Panc1 (cell line): ENCODE results near the gene CCDC183. TPM values are rescaled to one million over a fixed set of nuclear protein-coding genes. Genes with fewer than 3 reads are reported as not detected.

Experiments
- ATAC-seq: fragments of 200-7000 bp; cut with Tn5 transposase; 2 replicates; pipeline ENCODE4 v1.9.1; 2020; ENCODE audit warnings: mild to moderate bottlenecking, moderate library complexity
- BruUV-seq: library from RNA; stranded (reverse); fragments of 400-500 nt; replicated peaks from 2 replicates; lab custom pipeline; 2021; lab: Mats Ljungman, UMichigan
- CTCF ChIA-PET: fragments of 300-600 bp; sonication (Branson Sonifier 250); formaldehyde crosslinking; loops from one replicate; lab custom pipeline; 2022; ENCODE audit warnings: antibody characterized with exemption; lab: Charles Lee
- POLR2A ChIA-PET: fragments of 300-600 bp; sonication (Branson Sonifier 250); formaldehyde crosslinking; loops from one replicate; lab custom pipeline; 2022; ENCODE audit warnings: antibody characterized with exemption; lab: Charles Lee
- DNase-seq: peaks from one replicate; pipeline ENCODE4 v3.0.0-alpha.2; 2010; ENCODE audit warnings: low read depth, low spot score
- H3K27ac ChIP-seq: 2 replicates; pipeline ENCODE4 v1.5.1; 2011; ENCODE audit warnings: mild to moderate bottlenecking, low read length, inconsistent platforms
- H3K27me3 ChIP-seq: fragments of 200-500 bp; sonication (Bioruptor generic); 2 replicates; pipeline ENCODE4 v1.6.0; 2014; ENCODE audit warnings: low read length, inconsistent platforms; ENCODE audit not compliant: control insufficient read depth, insufficient read depth
- H3K36me3 ChIP-seq: fragments of 200-500 bp; sonication (Bioruptor generic); 2 replicates; pipeline ENCODE4 v1.5.1; 2014; ENCODE audit warnings: inconsistent platforms, mild to moderate bottlenecking, low read length, moderate library complexity; ENCODE audit not compliant: control insufficient read depth, insufficient read depth
- H3K4me1 ChIP-seq: 2 replicates; pipeline ENCODE4 v1.5.1; 2011; ENCODE audit warnings: inconsistent platforms, mild to moderate bottlenecking, low read length, moderate library complexity; ENCODE audit not compliant: control insufficient read depth, insufficient read depth
- H3K4me3 ChIP-seq, 2 experiments: 2 replicates each; pipeline ENCODE4 v1.5.1; 2011 to 2012; ENCODE audit warnings: low read depth in 2 of 2, low read length in 2 of 2, mild to moderate bottlenecking in 2 of 2, inconsistent platforms in 1 of 2, moderate library complexity in 1 of 2
- H3K9me3 ChIP-seq: fragments of 200-500 bp; sonication (Bioruptor generic); 2 replicates; pipeline ENCODE4 v1.5.1; 2014; ENCODE audit warnings: low read depth, mild to moderate bottlenecking, inconsistent platforms, low read length, moderate library complexity; ENCODE audit not compliant: control insufficient read depth, insufficient read depth
- POLR2AphosphoS5 ChIP-seq: IDR thresholded peaks from 2 replicates; pipeline ENCODE4 v1.6.1; 2012; ENCODE audit warnings: mild to moderate bottlenecking, low read depth, low read length, moderate library complexity
- SIN3A ChIP-seq: IDR thresholded peaks from 2 replicates; pipeline ENCODE4 v1.6.1; 2012; ENCODE audit warnings: low read depth, mild to moderate bottlenecking, low read length, moderate library complexity, borderline replicate concordance; ENCODE audit not compliant: insufficient read depth
- TCF7L2 ChIP-seq: IDR thresholded peaks from 2 replicates; pipeline ENCODE4 v1.6.1; 2011; ENCODE audit warnings: mild to moderate bottlenecking, low read depth, low read length, inconsistent platforms
- in situ Hi-C: cut with HindIII; loops from 2 replicates; pipeline ENCODE4 v1.10.0; 2016; ENCODE audit warnings: low sequenced_read_pairs, low pct_unique_long_range_greater_than_20kb
- intact Hi-C: fragments of 100-400 bp; cut with micrococcal nuclease; formaldehyde crosslinking; loops from one replicate; pipeline ENCODE4 v1.10.0; 2022; ENCODE audit not compliant: unreplicated experiment
- total RNA-seq: library from RNA; stranded (reverse); gene quantifications from one replicate; pipeline ENCODE4 v1.2.1, GENCODE V29; 2021; ENCODE audit not compliant: unreplicated experiment
- TF ChIP-seq, protein P1 (sequence below): fragments of 450-650 bp; IDR thresholded peaks from 2 replicates; pipeline ENCODE4 v1.5.1; 2017; ENCODE audit warnings: mild to moderate bottlenecking
- TF ChIP-seq, protein P2 (sequence below), 2 experiments: IDR thresholded peaks; 2 replicates each; pipeline ENCODE4 v1.6.1; 2011 to 2012; ENCODE audit warnings: low read depth in 2 of 2, control low read depth in 1 of 2, low read length in 1 of 2, mild to moderate bottlenecking in 1 of 2, moderate library complexity in 1 of 2; ENCODE audit not compliant: insufficient read depth in 1 of 2

Gene CCDC183
- total RNA-seq, 1 experiment from 2014 or later = 0.62 TPM

DNA sequence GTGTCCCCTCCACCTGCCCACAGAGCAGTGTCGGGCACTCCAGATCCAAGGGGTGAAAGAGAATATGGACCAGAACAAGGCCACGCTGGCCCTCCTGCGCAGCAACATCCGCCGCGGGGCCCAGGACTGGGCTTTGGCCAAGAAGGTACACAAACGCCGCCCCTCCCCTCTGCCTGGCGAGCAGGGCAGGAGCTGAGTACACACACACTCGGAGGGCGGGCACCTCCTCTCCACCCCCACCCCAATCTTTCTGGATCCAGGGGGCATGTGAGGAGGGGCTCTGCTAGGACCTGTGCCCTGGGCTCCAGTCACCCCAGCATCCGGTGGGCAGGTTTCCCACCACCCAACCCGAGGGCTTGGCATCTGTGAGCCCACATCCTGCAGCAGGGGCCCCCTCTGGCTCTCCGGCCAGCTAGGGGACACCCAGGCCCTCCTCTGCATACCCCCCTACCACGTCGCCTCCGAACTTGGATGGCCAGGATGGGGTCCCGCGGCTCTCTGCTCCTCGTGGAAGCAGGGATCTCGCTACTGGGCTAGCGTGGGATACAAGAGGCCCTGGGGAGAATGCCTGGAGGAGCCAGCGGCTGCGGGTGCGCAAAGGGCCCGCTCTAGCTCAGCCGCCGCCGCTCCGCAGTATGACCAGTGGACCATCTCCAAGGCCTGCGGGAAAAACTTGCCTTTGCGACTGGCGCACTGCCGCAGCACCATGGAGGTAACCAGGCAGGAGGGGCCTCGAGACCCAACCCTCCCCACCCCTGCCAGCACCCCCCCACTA, 3.1 kb downstream of the CCDC183 start:
- TF ChIP-seq, protein P1, sequence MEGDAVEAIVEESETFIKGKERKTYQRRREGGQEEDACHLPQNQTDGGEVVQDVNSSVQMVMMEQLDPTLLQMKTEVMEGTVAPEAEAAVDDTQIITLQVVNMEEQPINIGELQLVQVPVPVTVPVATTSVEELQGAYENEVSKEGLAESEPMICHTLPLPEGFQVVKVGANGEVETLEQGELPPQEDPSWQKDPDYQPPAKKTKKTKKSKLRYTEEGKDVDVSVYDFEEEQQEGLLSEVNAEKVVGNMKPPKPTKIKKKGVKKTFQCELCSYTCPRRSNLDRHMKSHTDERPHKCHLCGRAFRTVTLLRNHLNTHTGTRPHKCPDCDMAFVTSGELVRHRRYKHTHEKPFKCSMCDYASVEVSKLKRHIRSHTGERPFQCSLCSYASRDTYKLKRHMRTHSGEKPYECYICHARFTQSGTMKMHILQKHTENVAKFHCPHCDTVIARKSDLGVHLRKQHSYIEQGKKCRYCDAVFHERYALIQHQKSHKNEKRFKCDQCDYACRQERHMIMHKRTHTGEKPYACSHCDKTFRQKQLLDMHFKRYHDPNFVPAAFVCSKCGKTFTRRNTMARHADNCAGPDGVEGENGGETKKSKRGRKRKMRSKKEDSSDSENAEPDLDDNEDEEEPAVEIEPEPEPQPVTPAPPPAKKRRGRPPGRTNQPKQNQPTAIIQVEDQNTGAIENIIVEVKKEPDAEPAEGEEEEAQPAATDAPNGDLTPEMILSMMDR = no peak
- TF ChIP-seq SIN3A = no peak
- TF ChIP-seq POLR2AphosphoS5 = no peak
- no peak for TF ChIP-seq TCF7L2
- TF ChIP-seq, protein P2, sequence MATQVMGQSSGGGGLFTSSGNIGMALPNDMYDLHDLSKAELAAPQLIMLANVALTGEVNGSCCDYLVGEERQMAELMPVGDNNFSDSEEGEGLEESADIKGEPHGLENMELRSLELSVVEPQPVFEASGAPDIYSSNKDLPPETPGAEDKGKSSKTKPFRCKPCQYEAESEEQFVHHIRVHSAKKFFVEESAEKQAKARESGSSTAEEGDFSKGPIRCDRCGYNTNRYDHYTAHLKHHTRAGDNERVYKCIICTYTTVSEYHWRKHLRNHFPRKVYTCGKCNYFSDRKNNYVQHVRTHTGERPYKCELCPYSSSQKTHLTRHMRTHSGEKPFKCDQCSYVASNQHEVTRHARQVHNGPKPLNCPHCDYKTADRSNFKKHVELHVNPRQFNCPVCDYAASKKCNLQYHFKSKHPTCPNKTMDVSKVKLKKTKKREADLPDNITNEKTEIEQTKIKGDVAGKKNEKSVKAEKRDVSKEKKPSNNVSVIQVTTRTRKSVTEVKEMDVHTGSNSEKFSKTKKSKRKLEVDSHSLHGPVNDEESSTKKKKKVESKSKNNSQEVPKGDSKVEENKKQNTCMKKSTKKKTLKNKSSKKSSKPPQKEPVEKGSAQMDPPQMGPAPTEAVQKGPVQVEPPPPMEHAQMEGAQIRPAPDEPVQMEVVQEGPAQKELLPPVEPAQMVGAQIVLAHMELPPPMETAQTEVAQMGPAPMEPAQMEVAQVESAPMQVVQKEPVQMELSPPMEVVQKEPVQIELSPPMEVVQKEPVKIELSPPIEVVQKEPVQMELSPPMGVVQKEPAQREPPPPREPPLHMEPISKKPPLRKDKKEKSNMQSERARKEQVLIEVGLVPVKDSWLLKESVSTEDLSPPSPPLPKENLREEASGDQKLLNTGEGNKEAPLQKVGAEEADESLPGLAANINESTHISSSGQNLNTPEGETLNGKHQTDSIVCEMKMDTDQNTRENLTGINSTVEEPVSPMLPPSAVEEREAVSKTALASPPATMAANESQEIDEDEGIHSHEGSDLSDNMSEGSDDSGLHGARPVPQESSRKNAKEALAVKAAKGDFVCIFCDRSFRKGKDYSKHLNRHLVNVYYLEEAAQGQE (IDR thresholded peaks at IDR 0.05; ENCODE audit: insufficient read depth in 1 of 2, low read depth in 2 of 2, low read length in 1 of 2) = no peak
- Histone ChIP-seq H3K4me1 (peaks cover 4% of the 10 kb centered on the region), H3K27ac (no peak overlapping the region), H3K4me3 (peak overlapping the region; percentile 37 to 50), H3K36me3 (no peaks in the 10 kb centered on the region), H3K9me3 (no peaks in the 10 kb centered on the region), H3K27me3 (no peaks in the 10 kb centered on the region)
- CTCF ChIA-PET = interaction anchor here (0.7 kb wide), 1 partner anchor 256 kb away, joined by 4 read pairs; no protein-coding TSS in a partner anchor
- no peak for DNase-seq
- in situ Hi-C loops (no loop called here), intact Hi-C loops (no loop called here)
- ATAC-seq = peak; percentile 11
- POLR2A ChIA-PET = interaction anchor here (0.7 to 1.0 kb wide), 2 partner anchors 9 to 36 kb away, joined by 3 to 13 read pairs; no protein-coding TSS in a partner anchor
- BruUV-seq = no TSS peak

DNA sequence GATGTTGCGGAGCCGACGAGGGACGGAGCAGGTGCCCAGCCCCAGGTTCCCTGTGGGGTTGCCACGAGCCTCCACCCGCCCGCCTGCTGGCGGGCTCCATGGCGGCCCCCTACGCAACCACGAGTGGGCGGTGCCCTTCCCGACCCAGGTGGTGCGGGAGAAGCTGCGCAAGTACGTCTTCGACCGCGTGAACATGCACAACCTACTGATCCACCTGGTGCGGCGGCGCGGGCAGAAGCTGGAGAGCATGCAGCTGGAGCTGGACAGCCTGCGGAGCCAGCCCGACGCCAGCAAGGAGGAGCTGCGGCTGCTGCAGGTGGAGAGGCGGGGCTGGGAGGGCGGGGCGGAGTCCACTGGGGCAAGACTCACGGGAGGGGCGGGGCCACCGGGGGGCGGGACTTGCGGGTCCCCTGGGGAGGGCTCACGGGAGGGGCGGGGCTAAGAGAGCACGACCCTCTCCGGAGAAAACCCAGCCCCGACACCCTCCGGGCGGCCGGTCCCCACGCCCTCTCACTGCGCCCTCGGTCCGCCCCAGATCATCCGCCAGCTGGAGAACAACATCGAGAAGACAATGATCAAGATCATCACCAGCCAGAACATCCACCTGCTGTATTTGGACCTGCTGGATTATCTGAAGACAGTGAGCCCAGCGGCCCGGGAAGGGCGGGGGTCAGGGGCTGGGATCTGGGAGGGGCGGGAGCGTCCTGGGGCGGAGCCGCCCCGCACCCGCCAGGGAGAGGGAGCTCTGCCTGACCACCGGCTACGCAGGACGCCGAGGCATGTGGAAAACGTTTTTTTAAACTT, 3.9 kb downstream of the CCDC183 start:
- Histone ChIP-seq H3K4me3 (peak overlapping the region; percentile 37 to 57), H3K27ac (no peak overlapping the region; the same call in 1 of the 2 replicates), H3K36me3 (no peaks in the 10 kb centered on the region), H3K27me3 (no peaks in the 10 kb centered on the region), H3K4me1 (peaks cover 4% of the 10 kb centered on the region), H3K9me3 (no peaks in the 10 kb centered on the region)
- ChIA-PET CTCF (interaction anchor here (0.7 kb wide), 1 partner anchor 255 kb away, joined by 4 read pairs; no protein-coding TSS in a partner anchor), POLR2A (interaction anchor here (0.6 to 1.0 kb wide), 3 partner anchors 10 to 35 kb away, joined by 3 to 13 read pairs (median 3); no protein-coding TSS in a partner anchor)
- in situ Hi-C loops (no loop called here), intact Hi-C loops (no loop called here)
- no peak for TF ChIP-seq TCF7L2
- TF ChIP-seq, protein P2 (IDR thresholded peaks at IDR 0.05; ENCODE audit: insufficient read depth in 1 of 2, low read depth in 2 of 2, low read length in 1 of 2) = 0 out of 4 replicates have a peak, but pooled peaks of 1 of the 2 experiments have one; percentile 19
- ATAC-seq = peak; percentile 71
- no peak for DNase-seq
- no TSS peak for BruUV-seq
